ENCODE results near the gene CHST11. TPM values are rescaled to one million over a fixed set of nuclear protein-coding genes. Genes with fewer than 3 reads are reported as not detected.

The CHST11 gene
- total RNA-seq, 1 experiment from 2014 or later, result 6.7 TPM

DNA sequence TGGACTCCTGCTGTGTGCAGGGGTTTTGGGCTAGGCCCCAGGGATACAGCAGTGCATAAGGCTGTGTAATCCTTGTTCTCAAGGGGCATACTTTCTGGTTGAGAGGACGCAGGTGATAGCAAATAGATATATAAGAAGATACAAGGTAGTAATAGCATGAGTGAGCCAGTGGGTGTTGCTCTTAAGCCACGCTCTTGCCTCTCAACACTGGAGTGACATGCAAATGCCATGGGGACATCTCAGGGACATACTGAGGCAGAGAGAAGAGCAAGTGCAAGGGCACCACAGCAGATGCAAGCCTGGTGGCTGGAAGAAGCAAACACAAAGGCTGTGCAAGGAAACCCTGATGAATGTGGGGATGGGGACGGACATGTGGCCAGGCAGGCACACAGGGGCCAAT lies 223.3 kb downstream of the CHST11 start:
- Histone ChIP-seq H4K5ac (ENCODE audit: insufficient read length, low read depth, low read length) (no peak overlapping the region), H2BK15ac (ENCODE audit: low read depth, low read length) (no peak overlapping the region), H2BK12ac (ENCODE audit: insufficient read length, low read depth, low read length) (no peak overlapping the region), H2BK20ac (ENCODE audit: low read depth, low read length, poor library complexity, severe bottlenecking) (no peak overlapping the region), H2AFZ (ENCODE audit: low read length) (no peak overlapping the region), H3K18ac (ENCODE audit: insufficient read length, low read depth, low read length) (no peak overlapping the region), H3T11ph (ENCODE audit: low read length) (no peak overlapping the region), H3K23me2 (ENCODE audit: insufficient read length, low read depth, low read length, poor library complexity, severe bottlenecking) (no peaks in the 10 kb centered on the region), H3K4me2 (ENCODE audit: insufficient read depth, insufficient read length, low read length) (no peak overlapping the region), H4K20me1 (ENCODE audit: control insufficient read depth, insufficient read depth, insufficient read length) (no peaks in the 10 kb centered on the region), H4K91ac (ENCODE audit: insufficient read length, low read depth, low read length) (no peak overlapping the region), H3K9me3 (ENCODE audit: control insufficient read depth, low read depth, low read length) (no peaks in the 10 kb centered on the region), H3K79me1 (ENCODE audit: insufficient read depth, low read depth, low read length, poor library complexity, severe bottlenecking) (no peaks in the 10 kb centered on the region), H3K4ac (ENCODE audit: low read depth, low read length) (no peak overlapping the region), H3K27me3 (ENCODE audit: insufficient read depth, low read length) (no peaks in the 10 kb centered on the region), H3K4me1 (ENCODE audit: insufficient read depth, low read length) (peaks cover 2% of the 10 kb centered on the region; the same call in 1 of the 2 replicates), H3K56ac (ENCODE audit: insufficient read length, low read depth, low read length) (no peak overlapping the region), H2BK5ac (ENCODE audit: insufficient read length, low read length) (no peak overlapping the region), H2BK120ac (ENCODE audit: low read depth, low read length, poor library complexity, severe bottlenecking) (no peak overlapping the region), H4K8ac (replicated peaks; ENCODE audit: insufficient read length, low read depth, low read length) (no peak overlapping the region), H3K79me2 (ENCODE audit: insufficient read depth, low read length) (no peaks in the 10 kb centered on the region), H3K14ac (ENCODE audit: insufficient read depth, low read length) (no peak overlapping the region), H3K9ac (ENCODE audit: extremely low read depth, insufficient read length, low read length) (no peak overlapping the region), H3K27ac (ENCODE audit: insufficient read length, low read depth, low read length) (no peak overlapping the region), H2AK5ac (ENCODE audit: insufficient read length, low read length) (no peak overlapping the region), H3K23ac (ENCODE audit: insufficient read length, low read depth, low read length) (no peak overlapping the region)
- H3K36me3 Mint-ChIP-seq (ENCODE audit: insufficient read depth in 1 of 3, low read depth in 3 of 3), result no peaks in the 10 kb centered on the region
- no peaks in the 10 kb centered on the region for H3K9me3 Mint-ChIP-seq
- no CpG with 5 or more reads among the region's 3 CpGs for WGBS (ENCODE audit: extremely low coverage, insufficient read length, low lambda C conversion rate)
- H3K27me3 Mint-ChIP-seq (ENCODE audit: low read depth), result no peaks in the 10 kb centered on the region
- 0 out of 7 replicates have a peak overlapping the region, but pooled peaks of 1 of the 3 experiments have one; percentile 63 for H3K27ac Mint-ChIP-seq
- TF ChIP-seq, protein P1, sequence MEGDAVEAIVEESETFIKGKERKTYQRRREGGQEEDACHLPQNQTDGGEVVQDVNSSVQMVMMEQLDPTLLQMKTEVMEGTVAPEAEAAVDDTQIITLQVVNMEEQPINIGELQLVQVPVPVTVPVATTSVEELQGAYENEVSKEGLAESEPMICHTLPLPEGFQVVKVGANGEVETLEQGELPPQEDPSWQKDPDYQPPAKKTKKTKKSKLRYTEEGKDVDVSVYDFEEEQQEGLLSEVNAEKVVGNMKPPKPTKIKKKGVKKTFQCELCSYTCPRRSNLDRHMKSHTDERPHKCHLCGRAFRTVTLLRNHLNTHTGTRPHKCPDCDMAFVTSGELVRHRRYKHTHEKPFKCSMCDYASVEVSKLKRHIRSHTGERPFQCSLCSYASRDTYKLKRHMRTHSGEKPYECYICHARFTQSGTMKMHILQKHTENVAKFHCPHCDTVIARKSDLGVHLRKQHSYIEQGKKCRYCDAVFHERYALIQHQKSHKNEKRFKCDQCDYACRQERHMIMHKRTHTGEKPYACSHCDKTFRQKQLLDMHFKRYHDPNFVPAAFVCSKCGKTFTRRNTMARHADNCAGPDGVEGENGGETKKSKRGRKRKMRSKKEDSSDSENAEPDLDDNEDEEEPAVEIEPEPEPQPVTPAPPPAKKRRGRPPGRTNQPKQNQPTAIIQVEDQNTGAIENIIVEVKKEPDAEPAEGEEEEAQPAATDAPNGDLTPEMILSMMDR (conservative IDR thresholded peaks at IDR 0.05), result peak; percentile 66
- H3K4me3 Mint-ChIP-seq, result no peak overlapping the region
- peaks cover 17 to 24% of the 10 kb centered on the region in 2 experiments for H3K4me1 Mint-ChIP-seq
- DNase-seq, result no peak
